UCSD-AML1 (cell line): ENCODE data around the gene FCRL6.

ENCODE experiments used
- DNase-seq: peaks from one replicate; lab custom pipeline; 2025; ENCODE audit not compliant: unreplicated experiment; lab: John Stamatoyannopoulos, UW

Gene FCRL6

GRCh38 chr1:159802111-159802510 is at the start of gene FCRL6:
Gene FCRL6, plus strand, starts transcription at chr1:159802360. Its CDS starts 65 bp downstream, at chr1:159802425.
- DNase-seq: no peak

GRCh38 chr1:159753386-159753785 is 48.8 kb upstream of the FCRL6 start:
- DNase-seq: no peak

- DNase-seq: no peak
Observed at GRCh38 chr1:159755451-159756007, 46.6 kb upstream of the FCRL6 start.

GRCh38 chr1:159756397-159756796 is 45.8 kb upstream of the FCRL6 start:
- no peak for DNase-seq

- DNase-seq: no peak
Observed at GRCh38 chr1:159763686-159764085, 38.5 kb upstream of the FCRL6 start.

- no peak for DNase-seq
Observed at GRCh38 chr1:159765806-159766205, 36.4 kb upstream of the FCRL6 start.

GRCh38 chr1:159771127-159771895 is 30.8 kb upstream of the FCRL6 start:
- DNase-seq: no peak

GRCh38 chr1:159774465-159774864 is 27.7 kb upstream of the FCRL6 start:
- DNase-seq: no peak

- DNase-seq: no peak
Observed at GRCh38 chr1:159775716-159776115, 26.4 kb upstream of the FCRL6 start.

GRCh38 chr1:159778266-159778665 is 23.9 kb upstream of the FCRL6 start:
- DNase-seq: no peak

GRCh38 chr1:159779403-159779851 is 22.7 kb upstream of the FCRL6 start:
- DNase-seq: no peak

GRCh38 chr1:159780583-159781582 is 21.3 kb upstream of the FCRL6 start, which contains the start of gene DUSP23:
Gene DUSP23, plus strand, starts transcription at chr1:159780962. Its CDS starts 139 bp downstream, at chr1:159781101.
- peak; percentile 98 for DNase-seq

- DNase-seq: no peak
Observed at GRCh38 chr1:159781992-159782391, 20.2 kb upstream of the FCRL6 start.

GRCh38 chr1:159783724-159784123 is 18.4 kb upstream of the FCRL6 start:
- no peak for DNase-seq

- DNase-seq: no peak
Observed at GRCh38 chr1:159786465-159786864, 15.7 kb upstream of the FCRL6 start.

GRCh38 chr1:159786966-159787365 is 15.2 kb upstream of the FCRL6 start:
- DNase-seq: no peak

GRCh38 chr1:159790237-159790917 is 11.8 kb upstream of the FCRL6 start:
- DNase-seq: no peak

- no peak for DNase-seq
Observed at GRCh38 chr1:159791031-159791430, 11.1 kb upstream of the FCRL6 start.

- no peak for DNase-seq
Observed at GRCh38 chr1:159791461-159791860, 10.7 kb upstream of the FCRL6 start.

- no peak for DNase-seq
Observed at GRCh38 chr1:159795534-159795933, 6.6 kb upstream of the FCRL6 start.

GRCh38 chr1:159798893-159799292 is 3.3 kb upstream of the FCRL6 start:
- DNase-seq: peak; percentile 56
